RCC 7860 (cell line): ENCODE data around the gene PCOLCE2.
"Not testable (repeated sequence)": the region's sequence is repeated elsewhere in the genome, so short reads cannot be mapped to it uniquely, and the experiment has no call there.

Source experiments
- DNase-seq: peaks from one replicate; pipeline ENCODE4 v3.0.0-alpha.2; 2015; ENCODE audit warnings: low spot score
- FAIRE-seq: peaks from 2 replicates; lab custom pipeline; 2012; peaks lifted over from hg19 to GRCh38; lab: Jason Lieb, UNC

The PCOLCE2 gene

GRCh38 chr3:142902356-142902755 is 13.5 kb upstream of the PCOLCE2 start:
- FAIRE-seq (no peak), DNase-seq (no peak)

DNA sequence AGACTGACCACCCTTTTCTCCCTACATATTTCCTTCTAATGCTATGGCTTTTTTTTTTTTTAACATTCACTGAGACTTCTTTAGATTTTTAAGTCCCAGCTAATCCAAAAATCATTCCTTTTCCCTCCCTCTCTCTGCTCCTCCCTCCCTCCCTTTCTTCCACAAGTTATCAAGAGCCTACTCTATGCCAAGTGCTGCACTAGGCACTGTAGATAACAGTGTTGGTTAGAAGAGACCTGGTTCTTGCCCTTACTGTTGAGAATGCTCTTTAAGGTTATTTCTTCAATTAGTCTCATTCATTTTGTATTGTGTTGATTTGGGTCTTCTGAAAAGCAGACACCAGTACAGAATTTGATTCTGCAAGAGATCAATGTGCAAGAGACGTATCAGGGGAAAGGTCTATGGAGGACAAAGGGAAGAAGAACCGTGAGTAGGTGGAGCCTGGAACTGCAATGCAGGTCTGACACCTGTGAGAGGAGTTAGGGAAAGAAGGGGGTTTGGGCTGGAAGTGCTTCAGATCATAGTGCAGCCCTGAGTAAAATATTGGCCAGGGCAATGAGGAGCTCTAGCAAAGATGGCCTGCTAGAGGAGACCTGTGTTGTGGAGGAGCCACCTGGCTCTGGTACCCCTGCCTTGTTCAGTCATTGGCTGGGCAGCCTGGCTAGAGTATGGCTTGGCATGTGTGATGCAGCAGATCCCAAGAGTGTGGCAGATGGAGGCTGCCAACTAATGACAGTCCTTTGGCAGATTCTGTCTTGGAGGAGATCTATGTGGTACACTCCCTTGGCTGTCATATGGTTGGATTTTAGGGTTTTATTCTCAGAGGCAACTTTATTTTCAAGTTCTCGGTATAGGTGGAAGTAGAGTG is 9.7 kb upstream of the PCOLCE2 start:
- DNase-seq = no peak
- FAIRE-seq = no peak

DNA sequence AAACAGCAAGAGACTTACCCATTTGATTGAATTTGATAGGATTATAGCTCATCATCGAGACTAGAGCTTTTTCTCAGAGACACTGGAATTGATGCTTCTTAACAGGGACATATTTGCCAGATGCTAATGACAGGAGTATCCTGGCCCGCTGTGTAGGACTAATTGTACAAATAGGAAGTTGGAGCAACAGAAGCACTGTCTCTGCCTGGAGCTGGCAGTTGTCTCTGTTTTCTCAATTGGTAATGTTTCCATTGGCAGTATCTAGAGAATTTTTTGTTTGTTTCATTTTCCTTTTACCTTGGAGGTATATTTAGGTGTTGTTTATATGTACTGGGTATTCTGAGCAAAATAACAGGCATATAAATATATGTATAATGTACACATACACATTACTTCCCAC is 8.9 kb upstream of the PCOLCE2 start:
- DNase-seq = no peak
- no peak for FAIRE-seq

DNA sequence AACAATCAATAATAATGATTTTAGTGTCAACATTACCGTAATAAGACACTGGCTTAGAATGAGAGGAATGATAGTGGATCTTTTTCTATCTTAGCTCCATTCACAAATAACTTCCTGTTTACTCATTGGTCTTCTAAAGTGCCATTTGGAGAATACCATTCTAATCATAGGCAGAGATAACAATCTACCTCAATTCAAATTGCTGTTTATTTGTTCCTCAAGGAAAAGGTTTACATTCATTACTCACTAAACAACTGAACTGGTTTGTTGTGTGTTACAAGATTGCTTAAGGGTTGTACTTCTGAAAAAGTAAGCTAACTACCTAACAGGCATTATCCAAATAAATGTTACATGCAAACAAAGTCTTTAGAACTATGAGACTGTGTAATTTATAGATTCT is 8.1 kb upstream of the PCOLCE2 start:
- no peak for DNase-seq
- no peak for FAIRE-seq

- FAIRE-seq (peak; percentile 74), DNase-seq (peak; percentile 82)
These were observed 7.4 kb upstream of the PCOLCE2 start for GRCh38 chr3:142896201-142896755.

DNA sequence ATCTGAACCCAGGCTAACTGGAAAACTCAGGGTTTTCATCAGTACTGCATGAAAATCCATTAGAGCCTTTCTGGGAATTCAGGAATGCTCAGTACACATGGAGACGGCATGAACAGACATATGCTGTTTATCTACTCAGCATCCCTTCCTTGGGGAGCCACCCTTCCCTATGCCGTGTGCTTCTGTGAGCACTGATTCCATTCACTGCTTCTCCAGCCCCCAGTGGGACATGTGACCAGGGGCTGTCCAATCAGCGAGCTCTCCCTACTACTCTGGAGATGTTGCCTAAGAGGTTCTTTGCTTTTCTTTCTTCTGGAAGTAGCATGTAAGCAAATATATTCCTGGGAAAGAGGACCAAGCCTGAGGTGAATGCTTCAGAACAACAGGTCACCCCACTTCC is 5.6 kb upstream of the PCOLCE2 start:
- FAIRE-seq (no peak), DNase-seq (no peak)

GRCh38 chr3:142892714-142893113 is 3.8 kb upstream of the PCOLCE2 start:
- DNase-seq (no peak), FAIRE-seq (no peak)

DNA sequence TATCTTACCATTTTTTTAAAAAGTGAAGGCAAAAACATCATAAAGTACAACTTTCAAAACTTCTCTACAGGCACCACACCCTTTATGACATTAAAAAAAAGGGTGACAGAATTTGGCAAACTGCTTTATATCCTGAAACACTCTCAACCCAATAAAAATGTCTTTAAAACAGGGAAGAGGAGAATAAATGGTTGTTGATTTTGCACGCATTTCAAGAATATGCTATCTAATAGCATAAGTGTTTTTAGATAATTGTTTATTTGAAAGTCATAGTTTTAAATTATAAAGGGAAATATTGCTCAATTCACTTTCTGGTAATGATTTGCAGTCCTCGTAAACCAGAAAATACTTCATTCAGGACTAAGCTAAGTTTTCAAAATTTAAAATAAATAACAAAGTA is 1.7 kb upstream of the PCOLCE2 start:
- FAIRE-seq (no peak), DNase-seq (no peak)

GRCh38 chr3:142889212-142890014 is 530 bp upstream of the PCOLCE2 start:
- FAIRE-seq = no peak
- DNase-seq = no peak

- DNase-seq (peak; percentile 29), FAIRE-seq (no peak)
These were observed 793 bp downstream of the PCOLCE2 start for GRCh38 chr3:142888099-142888480.

- FAIRE-seq = peak; percentile 64
- DNase-seq = peak; percentile 71
These were observed 1.9 kb downstream of the PCOLCE2 start for GRCh38 chr3:142886940-142887339.

GRCh38 chr3:142886021-142886420 is 2.9 kb downstream of the PCOLCE2 start:
- no peak for FAIRE-seq

DNA sequence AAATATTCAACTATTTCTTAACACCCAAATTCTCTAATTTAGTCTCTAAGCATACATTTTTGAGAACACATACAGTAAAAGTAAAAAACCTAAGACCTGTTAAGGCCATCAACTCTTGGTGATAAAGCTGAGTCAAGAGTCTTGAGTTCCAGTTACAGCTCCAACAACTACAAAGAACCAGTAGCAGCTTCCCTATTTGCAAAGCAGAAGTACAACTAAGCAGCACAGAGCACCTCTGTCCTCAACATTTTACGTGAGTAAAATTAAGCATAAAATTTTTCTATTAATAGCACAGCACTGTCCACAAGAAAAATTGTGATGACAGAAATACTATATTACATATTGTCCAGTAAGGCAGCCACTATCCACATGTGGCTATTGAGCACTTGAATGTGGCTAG is 4.4 kb downstream of the PCOLCE2 start:
- DNase-seq = no peak
- no peak for FAIRE-seq

More at GRCh38 chr3:142886021-142886420, 2.9 kb downstream of the PCOLCE2 start:
- no peak for DNase-seq

GRCh38 chr3:142883534-142883933 is 5.3 kb downstream of the PCOLCE2 start:
- FAIRE-seq = not testable (repeated sequence)

GRCh38 chr3:142881445-142882224 is 7.2 kb downstream of the PCOLCE2 start:
- FAIRE-seq (no peak), DNase-seq (no peak)

More at GRCh38 chr3:142883534-142883933, 5.3 kb downstream of the PCOLCE2 start:
- not testable (repeated sequence) for DNase-seq

DNA sequence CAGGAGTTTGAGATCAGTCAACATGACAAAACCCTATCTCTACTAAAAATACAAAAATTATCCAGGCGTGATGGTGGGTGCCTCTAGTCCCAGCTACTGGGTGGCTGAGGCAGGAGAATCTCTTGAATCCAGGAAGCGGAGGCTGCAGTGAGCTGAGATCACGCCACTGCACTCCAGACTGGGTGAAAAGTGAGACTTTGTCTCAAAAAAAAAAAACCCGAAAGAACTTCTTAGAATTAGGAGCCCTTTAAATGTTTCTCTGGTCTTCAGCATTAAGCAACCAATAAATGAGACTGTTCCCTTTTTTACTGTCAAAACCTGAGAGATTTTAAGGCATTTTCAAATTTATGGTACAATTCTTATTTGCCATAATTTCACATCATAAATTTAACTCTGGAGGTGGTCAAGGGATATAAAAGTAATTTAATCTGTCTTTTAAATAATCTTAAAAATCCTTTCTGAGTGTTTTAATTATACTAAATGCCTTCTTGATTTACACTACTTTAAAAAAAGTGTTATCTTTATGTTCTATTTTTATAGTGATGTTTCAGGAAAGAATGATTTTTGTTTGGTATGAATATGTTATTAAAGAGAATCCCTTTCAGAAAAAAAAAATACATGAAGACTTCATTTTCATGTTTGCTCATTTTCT is 10.1 kb downstream of the PCOLCE2 start:
- no peak for FAIRE-seq

DNA sequence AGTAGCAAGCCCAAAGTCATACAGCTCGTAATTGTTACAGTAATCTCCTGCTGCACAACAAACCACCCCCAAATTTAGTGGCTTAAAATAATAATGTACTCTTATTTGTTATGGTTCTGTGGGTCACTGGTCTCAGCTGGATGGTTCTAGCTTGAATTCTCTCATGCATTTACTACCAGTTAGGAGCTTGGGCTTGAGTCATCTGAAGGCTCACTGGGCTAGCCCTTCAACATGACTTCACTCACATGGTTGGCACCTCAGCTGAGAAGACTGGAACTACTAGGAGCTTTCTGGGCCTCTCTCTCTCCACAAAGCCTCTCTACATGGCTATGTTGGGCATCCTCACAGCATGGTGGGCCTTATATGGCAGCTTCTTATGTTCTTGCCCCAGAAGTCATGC is 12.5 kb downstream of the PCOLCE2 start:
- FAIRE-seq (no peak), DNase-seq (peak; percentile 21)

More for the DNA sequence above, 10.1 kb downstream of the PCOLCE2 start:
- DNase-seq = no peak

GRCh38 chr3:142875583-142876207 is 13.2 kb downstream of the PCOLCE2 start:
- DNase-seq (no peak), FAIRE-seq (no peak)

DNA sequence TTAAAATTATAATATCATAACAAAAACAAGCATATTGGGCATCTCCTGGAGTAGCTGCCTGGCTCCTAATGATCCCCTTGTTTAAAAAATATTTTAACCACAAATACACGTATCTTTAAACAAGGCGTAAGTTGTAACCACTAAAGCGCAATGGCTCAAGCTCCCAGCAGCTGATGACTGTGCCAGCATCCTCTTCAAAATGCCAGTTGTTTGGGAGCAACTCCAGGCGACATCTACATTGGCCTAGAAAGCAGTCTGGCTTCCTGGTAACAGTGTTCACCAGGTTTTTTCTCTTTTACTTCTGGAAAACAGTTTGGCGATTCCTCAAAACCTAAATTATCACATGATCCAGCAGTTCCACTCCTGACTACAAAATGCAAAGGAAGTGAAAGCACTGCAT is 13.8 kb downstream of the PCOLCE2 start:
- DNase-seq = no peak
- FAIRE-seq = no peak

DNA sequence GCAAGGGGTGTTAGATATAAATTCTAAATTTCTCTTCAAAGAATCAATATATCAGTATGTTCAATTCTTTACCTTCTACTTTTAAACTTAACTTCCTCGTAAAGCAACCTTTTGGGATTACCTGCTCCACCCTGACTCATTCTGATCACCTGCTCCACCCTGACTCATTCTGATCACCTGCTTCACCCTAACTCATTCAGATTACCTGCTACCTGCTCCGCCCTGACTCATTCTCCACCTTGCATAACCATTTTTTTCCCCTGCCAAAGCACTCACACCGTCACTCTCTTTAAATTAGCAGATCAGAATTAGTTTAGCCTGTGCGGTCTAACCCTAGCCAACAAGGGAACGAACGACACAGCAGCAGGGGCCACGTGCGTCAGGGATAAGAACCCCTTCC is 20.5 kb downstream of the PCOLCE2 start:
- not testable (repeated sequence) for DNase-seq, FAIRE-seq
